SK-N-SH (cell line): ENCODE data around the gene NID1. TPM values are rescaled to one million over a fixed set of nuclear protein-coding genes. Genes with fewer than 3 reads are reported as not detected.

Experiments used
- CTCF ChIA-PET: fragments of 300-600, 350-600 bp; formaldehyde crosslinking; extraction: SDS; loops from one replicate; lab custom pipeline; 2021; lab: Yijun Ruan, JAX
- POLR2A ChIA-PET: fragments of 350-600 bp; sonication (Branson Sonifier 250); formaldehyde crosslinking; extraction: SDS; loops from one replicate; lab custom pipeline; 2020; ENCODE audit warnings: antibody characterized with exemption, inconsistent platforms; lab: Yijun Ruan, JAX
- DNase-seq: peaks from one replicate; pipeline ENCODE4 v3.0.0; 2012
- H2AFZ ChIP-seq: fragments of 200-600 bp; sonication (generic); 2 replicates; pipeline ENCODE4 v1.8.1; 2016; ENCODE audit warnings: antibody characterized with exemption, mild to moderate bottlenecking, low read depth
- H3F3A ChIP-seq: fragments of 200-600 bp; sonication (generic); replicated peaks from 2 replicates; pipeline ENCODE3; 2016; ENCODE audit warnings: antibody characterized with exemption, mild to moderate bottlenecking; ENCODE audit not compliant: insufficient read depth
- H3K27ac ChIP-seq, 2 experiments: fragments of 200-500 bp in 1 of 2; fragments of 200-600 bp in 1 of 2; sonication (Bioruptor generic) in 1 of 2; sonication (generic), shearing (Covaris generic) in 1 of 2; 2 replicates each; pipeline versions ENCODE4 v1.5.1 to v1.6.1; 2014 to 2016; ENCODE audit warnings: low read depth in 2 of 2, inconsistent platforms in 1 of 2, low read length in 1 of 2, mild to moderate bottlenecking in 1 of 2, mixed read lengths in 1 of 2
- H3K27me3 ChIP-seq: fragments of 200-600 bp; sonication (generic), shearing (Covaris generic); 2 replicates; pipeline ENCODE4 v1.6.1; 2016; ENCODE audit warnings: mixed run types; ENCODE audit not compliant: insufficient read depth
- H3K36me3 ChIP-seq, 2 experiments: fragments of 200-500 bp in 1 of 2; fragments of 200-600 bp in 1 of 2; sonication (Bioruptor generic) in 1 of 2; sonication (generic) in 1 of 2; replicated peaks in 1 of 2; 2 replicates each; pipeline versions ENCODE3 to v1.5.1; 2014 to 2016; ENCODE audit warnings: low read length in 1 of 2, mild to moderate bottlenecking in 1 of 2; ENCODE audit not compliant: insufficient read depth in 2 of 2, control insufficient read depth in 1 of 2
- H3K4me1 ChIP-seq, 2 experiments: fragments of 200-500 bp in 1 of 2; fragments of 200-600 bp in 1 of 2; sonication (Bioruptor generic) in 1 of 2; sonication (generic), shearing (Covaris generic) in 1 of 2; 2 replicates each; pipeline versions ENCODE4 v1.5.1 to v1.6.1; 2014 to 2016; ENCODE audit warnings: low read depth in 1 of 2, low read length in 1 of 2, mixed run types in 1 of 2; ENCODE audit not compliant: insufficient read depth in 2 of 2, control insufficient read depth in 1 of 2
- H3K4me2 ChIP-seq: fragments of 200-600 bp; sonication (generic), shearing (Covaris generic); 2 replicates; pipeline ENCODE4 v1.6.1; 2017; ENCODE audit warnings: mixed run types
- H3K4me3 ChIP-seq, 2 experiments: fragments of 200-500 bp in 1 of 2; fragments of 200-600 bp in 1 of 2; sonication (Bioruptor generic) in 1 of 2; sonication (generic), shearing (Covaris generic) in 1 of 2; 2 replicates each; pipeline versions ENCODE4 v1.5.1 to v1.8.1; 2014 to 2016; ENCODE audit warnings: low read depth in 2 of 2, inconsistent platforms in 1 of 2, low read length in 1 of 2, mild to moderate bottlenecking in 1 of 2, mixed read lengths in 1 of 2, moderate library complexity in 1 of 2
- H3K79me2 ChIP-seq: fragments of 200-600 bp; sonication (generic); 2 replicates; pipeline ENCODE4 v1.8.1; 2017; ENCODE audit warnings: mild to moderate bottlenecking; ENCODE audit not compliant: insufficient read depth
- H3K9ac ChIP-seq: fragments of 200-600 bp; sonication (generic); 2 replicates; pipeline ENCODE4 v1.6.1; 2017; ENCODE audit warnings: mixed run types
- H3K9me2 ChIP-seq: fragments of 200-600 bp; sonication (generic); 2 replicates; pipeline ENCODE4 v1.6.1; 2017; ENCODE audit warnings: mixed run types
- H3K9me3 ChIP-seq: fragments of 200-600 bp; sonication (generic); 2 replicates; pipeline ENCODE4 v1.6.1; 2017; ENCODE audit warnings: mixed run types, mild to moderate bottlenecking, moderate library complexity
- H4K20me1 ChIP-seq: fragments of 200-600 bp; sonication (generic); 2 replicates; pipeline ENCODE4 v1.6.1; 2017; ENCODE audit warnings: mild to moderate bottlenecking, mixed run types; ENCODE audit not compliant: insufficient read depth
- CHD2 ChIP-seq: fragments of 150-350 bp; IDR thresholded peaks from 2 replicates; pipeline ENCODE4 v1.6.1; 2018; ENCODE audit warnings: low read length; ENCODE audit not compliant: partially characterized antibody
- ELF1 ChIP-seq: IDR thresholded peaks from 2 replicates; pipeline ENCODE4 v1.4.0; 2012
- EZH2phosphoT487 ChIP-seq: fragments of 200-600 bp; sonication (generic); IDR thresholded peaks from 2 replicates; pipeline ENCODE4 v1.6.1; 2017; ENCODE audit warnings: low read depth, mixed run types, mild to moderate bottlenecking, antibody characterized with exemption, moderate library complexity, borderline replicate concordance
- FOXJ3 ChIP-seq: sonication (generic); formaldehyde crosslinking; IDR thresholded peaks from 2 replicates; pipeline ENCODE4 v1.5.1; 2020; ENCODE audit warnings: mild to moderate bottlenecking, missing genetic modification reagents
- FOXM1 ChIP-seq: IDR thresholded peaks from 2 replicates; pipeline ENCODE4 v1.4.0; 2012; ENCODE audit warnings: low read depth, mild to moderate bottlenecking
- GABPA ChIP-seq: IDR thresholded peaks from 2 replicates; pipeline ENCODE4 v1.4.0; 2012; ENCODE audit warnings: low read depth, mild to moderate bottlenecking
- MEF2A ChIP-seq: IDR thresholded peaks from 2 replicates; pipeline ENCODE4 v1.4.0; 2012; ENCODE audit warnings: low read depth, borderline replicate concordance
- MXI1 ChIP-seq: IDR thresholded peaks from 2 replicates; pipeline ENCODE4 v1.6.1; 2012; ENCODE audit warnings: mild to moderate bottlenecking, low read depth, low read length, improper control_type of control experiment
- NFIC ChIP-seq: IDR thresholded peaks from 2 replicates; pipeline ENCODE4 v1.4.0; 2012; ENCODE audit warnings: borderline replicate concordance
- NRF1 ChIP-seq: IDR thresholded peaks from 2 replicates; pipeline ENCODE4 v1.6.1; 2012; ENCODE audit warnings: low read depth, mild to moderate bottlenecking, low read length
- RAD21 ChIP-seq: IDR thresholded peaks from 2 replicates; pipeline ENCODE4 v1.6.1; 2012; ENCODE audit warnings: mild to moderate bottlenecking, low read length
- RXRA ChIP-seq: IDR thresholded peaks from 2 replicates; pipeline ENCODE4 v1.4.0; 2012; ENCODE audit warnings: low read depth, mild to moderate bottlenecking, borderline replicate concordance
- SIN3A ChIP-seq: IDR thresholded peaks from 2 replicates; pipeline ENCODE4 v1.6.1; 2012; ENCODE audit warnings: low read depth, mild to moderate bottlenecking, low read length, moderate library complexity, borderline replicate concordance
- SMC3 ChIP-seq: IDR thresholded peaks from 2 replicates; pipeline ENCODE4 v1.6.1; 2012; ENCODE audit warnings: low read depth, low read length, improper control_type of control experiment
- TAF1 ChIP-seq: IDR thresholded peaks from 2 replicates; pipeline ENCODE4 v1.6.1; 2012; ENCODE audit warnings: low read depth, mild to moderate bottlenecking, low read length, moderate library complexity, borderline replicate concordance
- TCF12 ChIP-seq: IDR thresholded peaks from 2 replicates; pipeline ENCODE4 v1.4.0; 2012
- YY1 ChIP-seq: IDR thresholded peaks from 2 replicates; pipeline ENCODE4 v1.4.0; 2012; ENCODE audit warnings: low read depth, mild to moderate bottlenecking
- WGBS: methylation state at CpG from one replicate; pipeline ENCODE4 v1.1.6; 2017; ENCODE audit warnings: low lambda C conversion rate; 5-methylcytosine and 5-hydroxymethylcytosine counted together
- polyA plus RNA-seq, 3 experiments: library from polyadenylated mRNA; depleted of rRNA; stranded (reverse); fragments of >200 nt; gene quantifications; 2 replicates each; pipeline ENCODE4 v1.2.3, GENCODE V29; 2012
- TF ChIP-seq, protein P1 (sequence below): IDR thresholded peaks from 2 replicates; pipeline ENCODE4 v1.4.0; 2012; ENCODE audit warnings: low read depth, borderline replicate concordance
- TF ChIP-seq, protein P2 (sequence below): IDR thresholded peaks from 2 replicates; pipeline ENCODE4; 2012
- TF ChIP-seq, protein P3 (sequence below): IDR thresholded peaks from 2 replicates; pipeline ENCODE4 v1.4.0; 2012; ENCODE audit warnings: low read depth
- TF ChIP-seq, protein P4 (sequence below): fragments of 150-350 bp; IDR thresholded peaks from 2 replicates; pipeline ENCODE4 v1.6.1; 2017; ENCODE audit warnings: antibody characterized with exemption, low read length, low read depth, borderline replicate concordance
- TF ChIP-seq, protein P5 (sequence below): fragments of 200-600 bp; sonication (generic); IDR thresholded peaks from 2 replicates; pipeline ENCODE4 v1.6.1; 2017; ENCODE audit warnings: antibody characterized with exemption, mild to moderate bottlenecking, moderate library complexity
- TF ChIP-seq, protein P6 (sequence below): fragments of 150-350 bp; IDR thresholded peaks from 2 replicates; pipeline ENCODE4 v1.6.1; 2016; ENCODE audit warnings: mild to moderate bottlenecking, low read depth, low read length

The NID1 gene
- polyA plus RNA-seq, 1 of the 3 experiments (the other 2 are of a cell fraction): 74.3 TPM

DNA sequence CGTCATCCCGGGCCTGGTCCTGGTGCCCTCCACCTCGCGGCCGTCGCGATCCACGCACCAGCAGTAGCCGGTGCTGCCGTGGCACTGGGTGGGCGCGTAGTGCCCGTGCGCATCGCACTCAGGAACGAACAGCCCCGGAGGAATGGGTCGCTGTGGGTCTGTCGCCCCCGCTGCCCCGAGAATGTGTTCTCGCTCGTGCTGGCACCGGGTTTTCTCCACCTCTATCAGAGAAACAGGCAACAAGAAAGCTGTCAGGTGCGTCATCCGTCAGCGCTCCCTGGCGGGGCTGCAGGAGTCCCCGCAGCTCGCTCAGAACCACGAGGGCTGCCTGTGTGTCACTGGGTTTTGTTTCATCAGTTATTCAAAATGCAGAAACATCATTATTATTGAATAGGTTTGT lies 71.2 kb downstream of the NID1 start:
- no peaks in the 10 kb centered on the region for H3K9me3 ChIP-seq
- ChIA-PET POLR2A (no interaction called here), CTCF (interaction anchor here (1.6 kb wide), 1 partner anchor 22 kb away, joined by 5 read pairs; no protein-coding TSS in a partner anchor)
- H3K4me2 ChIP-seq: no peak overlapping the region
- H3K9me2 ChIP-seq: no peaks in the 10 kb centered on the region
- no peaks in the 10 kb centered on the region for H4K20me1 ChIP-seq
- H3K27ac ChIP-seq: no peak overlapping the region
- no peak overlapping the region for H2AFZ ChIP-seq
- peaks cover 4 to 41% of the 10 kb centered on the region in 2 experiments for H3K36me3 ChIP-seq
- H3K27me3 ChIP-seq: no peaks in the 10 kb centered on the region
- WGBS: 95% methylated on average over 31 of the region's 31 CpGs
- DNase-seq: no peak
- H3K79me2 ChIP-seq: no peaks in the 10 kb centered on the region
- no peaks in the 10 kb centered on the region for H3K4me1 ChIP-seq
- no peak overlapping the region for H3K4me3 ChIP-seq
- TF ChIP-seq, protein P1, sequence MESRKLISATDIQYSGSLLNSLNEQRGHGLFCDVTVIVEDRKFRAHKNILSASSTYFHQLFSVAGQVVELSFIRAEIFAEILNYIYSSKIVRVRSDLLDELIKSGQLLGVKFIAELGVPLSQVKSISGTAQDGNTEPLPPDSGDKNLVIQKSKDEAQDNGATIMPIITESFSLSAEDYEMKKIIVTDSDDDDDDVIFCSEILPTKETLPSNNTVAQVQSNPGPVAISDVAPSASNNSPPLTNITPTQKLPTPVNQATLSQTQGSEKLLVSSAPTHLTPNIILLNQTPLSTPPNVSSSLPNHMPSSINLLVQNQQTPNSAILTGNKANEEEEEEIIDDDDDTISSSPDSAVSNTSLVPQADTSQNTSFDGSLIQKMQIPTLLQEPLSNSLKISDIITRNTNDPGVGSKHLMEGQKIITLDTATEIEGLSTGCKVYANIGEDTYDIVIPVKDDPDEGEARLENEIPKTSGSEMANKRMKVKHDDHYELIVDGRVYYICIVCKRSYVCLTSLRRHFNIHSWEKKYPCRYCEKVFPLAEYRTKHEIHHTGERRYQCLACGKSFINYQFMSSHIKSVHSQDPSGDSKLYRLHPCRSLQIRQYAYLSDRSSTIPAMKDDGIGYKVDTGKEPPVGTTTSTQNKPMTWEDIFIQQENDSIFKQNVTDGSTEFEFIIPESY: no peak
- TF ChIP-seq TCF12 (no peak), CHD2 (no peak), TAF1 (no peak), NRF1 (no peak), FOXJ3 (no peak), GABPA (no peak), ELF1 (no peak), RAD21 (no peak), NFIC (no peak)
- TF ChIP-seq, protein P2, sequence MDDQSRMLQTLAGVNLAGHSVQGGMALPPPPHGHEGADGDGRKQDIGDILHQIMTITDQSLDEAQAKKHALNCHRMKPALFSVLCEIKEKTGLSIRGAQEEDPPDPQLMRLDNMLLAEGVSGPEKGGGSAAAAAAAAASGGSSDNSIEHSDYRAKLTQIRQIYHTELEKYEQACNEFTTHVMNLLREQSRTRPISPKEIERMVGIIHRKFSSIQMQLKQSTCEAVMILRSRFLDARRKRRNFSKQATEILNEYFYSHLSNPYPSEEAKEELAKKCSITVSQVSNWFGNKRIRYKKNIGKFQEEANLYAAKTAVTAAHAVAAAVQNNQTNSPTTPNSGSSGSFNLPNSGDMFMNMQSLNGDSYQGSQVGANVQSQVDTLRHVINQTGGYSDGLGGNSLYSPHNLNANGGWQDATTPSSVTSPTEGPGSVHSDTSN: no peak
- TF ChIP-seq, protein P3, sequence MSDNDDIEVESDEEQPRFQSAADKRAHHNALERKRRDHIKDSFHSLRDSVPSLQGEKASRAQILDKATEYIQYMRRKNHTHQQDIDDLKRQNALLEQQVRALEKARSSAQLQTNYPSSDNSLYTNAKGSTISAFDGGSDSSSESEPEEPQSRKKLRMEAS: no peak
- H3F3A ChIP-seq: no peaks in the 10 kb centered on the region
- H3K9ac ChIP-seq: no peak overlapping the region

DNA sequence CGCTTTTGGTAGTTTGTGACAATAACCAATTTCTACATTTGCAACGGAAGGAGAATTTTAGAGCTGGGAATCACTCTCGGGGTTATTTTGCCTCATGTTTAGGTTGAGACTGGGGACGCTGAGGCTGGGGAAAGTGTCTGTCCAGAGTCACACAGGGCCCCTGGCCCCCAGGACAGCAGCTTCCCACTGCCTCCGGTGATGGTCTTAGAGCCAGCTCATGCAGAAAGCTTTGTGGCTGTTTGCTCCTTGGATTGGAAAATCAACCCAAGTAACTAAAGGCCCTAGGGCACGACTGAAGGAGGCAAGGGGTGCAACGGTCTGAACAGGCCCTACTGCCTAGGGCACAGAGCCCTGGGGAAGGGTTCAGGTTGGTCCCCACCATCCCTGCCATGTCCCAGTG lies 72.0 kb downstream of the NID1 start:
- H3K4me3 ChIP-seq: no peak overlapping the region
- no peaks in the 10 kb centered on the region for H4K20me1 ChIP-seq
- peaks cover 4 to 46% of the 10 kb centered on the region in 2 experiments for H3K36me3 ChIP-seq
- H3K79me2 ChIP-seq: no peaks in the 10 kb centered on the region
- no peak for DNase-seq
- no peaks in the 10 kb centered on the region for H3K9me2 ChIP-seq
- ChIA-PET CTCF (interaction anchor here (1.1 kb wide), 1 partner anchor 209 kb away, joined by 3 read pairs; no protein-coding TSS in a partner anchor), POLR2A (no interaction called here)
- WGBS: 96% methylated on average over 4 of the region's 7 CpGs
- no peak overlapping the region for H2AFZ ChIP-seq
- H3K27me3 ChIP-seq: no peaks in the 10 kb centered on the region
- no peaks in the 10 kb centered on the region for H3F3A ChIP-seq
- no peaks in the 10 kb centered on the region for H3K9me3 ChIP-seq
- no peak overlapping the region for H3K27ac ChIP-seq
- H3K4me1 ChIP-seq: no peaks in the 10 kb centered on the region
- H3K4me2 ChIP-seq: no peak overlapping the region
- no peak overlapping the region for H3K9ac ChIP-seq
- TF ChIP-seq RXRA: no peak
- TF ChIP-seq NRF1: no peak
- no peak for TF ChIP-seq FOXM1
- TF ChIP-seq, protein P4, sequence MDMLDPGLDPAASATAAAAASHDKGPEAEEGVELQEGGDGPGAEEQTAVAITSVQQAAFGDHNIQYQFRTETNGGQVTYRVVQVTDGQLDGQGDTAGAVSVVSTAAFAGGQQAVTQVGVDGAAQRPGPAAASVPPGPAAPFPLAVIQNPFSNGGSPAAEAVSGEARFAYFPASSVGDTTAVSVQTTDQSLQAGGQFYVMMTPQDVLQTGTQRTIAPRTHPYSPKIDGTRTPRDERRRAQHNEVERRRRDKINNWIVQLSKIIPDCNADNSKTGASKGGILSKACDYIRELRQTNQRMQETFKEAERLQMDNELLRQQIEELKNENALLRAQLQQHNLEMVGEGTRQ: no peak
- TF ChIP-seq SMC3: no peak
- TF ChIP-seq, protein P5, sequence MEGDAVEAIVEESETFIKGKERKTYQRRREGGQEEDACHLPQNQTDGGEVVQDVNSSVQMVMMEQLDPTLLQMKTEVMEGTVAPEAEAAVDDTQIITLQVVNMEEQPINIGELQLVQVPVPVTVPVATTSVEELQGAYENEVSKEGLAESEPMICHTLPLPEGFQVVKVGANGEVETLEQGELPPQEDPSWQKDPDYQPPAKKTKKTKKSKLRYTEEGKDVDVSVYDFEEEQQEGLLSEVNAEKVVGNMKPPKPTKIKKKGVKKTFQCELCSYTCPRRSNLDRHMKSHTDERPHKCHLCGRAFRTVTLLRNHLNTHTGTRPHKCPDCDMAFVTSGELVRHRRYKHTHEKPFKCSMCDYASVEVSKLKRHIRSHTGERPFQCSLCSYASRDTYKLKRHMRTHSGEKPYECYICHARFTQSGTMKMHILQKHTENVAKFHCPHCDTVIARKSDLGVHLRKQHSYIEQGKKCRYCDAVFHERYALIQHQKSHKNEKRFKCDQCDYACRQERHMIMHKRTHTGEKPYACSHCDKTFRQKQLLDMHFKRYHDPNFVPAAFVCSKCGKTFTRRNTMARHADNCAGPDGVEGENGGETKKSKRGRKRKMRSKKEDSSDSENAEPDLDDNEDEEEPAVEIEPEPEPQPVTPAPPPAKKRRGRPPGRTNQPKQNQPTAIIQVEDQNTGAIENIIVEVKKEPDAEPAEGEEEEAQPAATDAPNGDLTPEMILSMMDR: no peak
- no peak for TF ChIP-seq FOXJ3
- no peak for TF ChIP-seq EZH2phosphoT487
- TF ChIP-seq YY1: no peak
- no peak for TF ChIP-seq SIN3A
- TF ChIP-seq, protein P6, sequence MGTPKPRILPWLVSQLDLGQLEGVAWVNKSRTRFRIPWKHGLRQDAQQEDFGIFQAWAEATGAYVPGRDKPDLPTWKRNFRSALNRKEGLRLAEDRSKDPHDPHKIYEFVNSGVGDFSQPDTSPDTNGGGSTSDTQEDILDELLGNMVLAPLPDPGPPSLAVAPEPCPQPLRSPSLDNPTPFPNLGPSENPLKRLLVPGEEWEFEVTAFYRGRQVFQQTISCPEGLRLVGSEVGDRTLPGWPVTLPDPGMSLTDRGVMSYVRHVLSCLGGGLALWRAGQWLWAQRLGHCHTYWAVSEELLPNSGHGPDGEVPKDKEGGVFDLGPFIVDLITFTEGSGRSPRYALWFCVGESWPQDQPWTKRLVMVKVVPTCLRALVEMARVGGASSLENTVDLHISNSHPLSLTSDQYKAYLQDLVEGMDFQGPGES: no peak
- no peak for TF ChIP-seq TCF12
- no peak for TF ChIP-seq MXI1
- no peak for TF ChIP-seq RAD21
- no peak for TF ChIP-seq MEF2A
- TF ChIP-seq ELF1: no peak
